ENCODE results near the gene PEA15. TPM values are rescaled to one million over a fixed set of nuclear protein-coding genes. Genes with fewer than 3 reads are reported as not detected.

Gene PEA15
- total RNA-seq, 2 experiments from 2014 or later: 22.3 to 30.5 TPM

DNA sequence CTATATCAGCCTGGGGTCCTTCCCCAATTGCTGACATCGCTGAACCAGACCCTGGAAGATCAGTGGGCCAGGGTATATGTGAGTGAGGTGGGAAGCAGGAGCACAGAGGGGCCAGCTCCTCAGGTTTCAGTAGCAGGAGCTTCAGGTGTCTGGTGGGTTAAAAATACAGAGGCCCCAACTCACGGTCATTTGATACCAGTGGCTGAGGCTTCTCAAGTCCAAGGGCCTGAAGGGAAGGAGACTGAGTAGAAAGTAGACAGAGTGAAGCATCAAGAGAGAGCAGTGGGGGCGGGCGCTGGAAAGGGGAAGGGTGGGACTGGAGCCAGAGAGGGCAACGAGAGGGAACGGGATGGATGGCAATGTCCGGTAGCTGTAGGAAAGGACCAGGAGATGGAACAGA is 16.8 kb upstream of the PEA15 start:
- no peaks in the 10 kb centered on the region for H3K9me2 ChIP-seq (ENCODE audit: insufficient read depth, low read length)
- H3K36me3 ChIP-seq (ENCODE audit: insufficient read depth, low read length): no peaks in the 10 kb centered on the region
- ChIA-PET CTCF (ENCODE audit: unreplicated experiment) (no interaction called here), POLR2A (interaction anchor here (0.6 to 0.7 kb wide), 2 partner anchors 209 to 452 kb away, joined by 3 to 5 read pairs; no protein-coding TSS in a partner anchor)
- H3K4me3 ChIP-seq (ENCODE audit: low read depth, low read length, poor library complexity, severe bottlenecking): no peak overlapping the region
- H3K4me1 ChIP-seq (ENCODE audit: insufficient read depth, low read length, poor library complexity, severe bottlenecking): peaks cover 5% of the 10 kb centered on the region
- no peaks in the 10 kb centered on the region for H3K9me3 ChIP-seq (ENCODE audit: low read length)
- H3K4me2 ChIP-seq (ENCODE audit: low read length): no peak overlapping the region
- no peak overlapping the region for H3K27ac ChIP-seq (ENCODE audit: low read depth, low read length, poor library complexity, severe bottlenecking)
- no peaks in the 10 kb centered on the region for H4K20me1 ChIP-seq (ENCODE audit: insufficient read depth, low read length)
- H2AFZ ChIP-seq (ENCODE audit: low read length): no peak overlapping the region
- no peak for TF ChIP-seq EZH2phosphoT487 (IDR thresholded peaks at IDR 0.05; ENCODE audit: borderline replicate concordance, low read depth, low read length)
- TF ChIP-seq, protein P1, sequence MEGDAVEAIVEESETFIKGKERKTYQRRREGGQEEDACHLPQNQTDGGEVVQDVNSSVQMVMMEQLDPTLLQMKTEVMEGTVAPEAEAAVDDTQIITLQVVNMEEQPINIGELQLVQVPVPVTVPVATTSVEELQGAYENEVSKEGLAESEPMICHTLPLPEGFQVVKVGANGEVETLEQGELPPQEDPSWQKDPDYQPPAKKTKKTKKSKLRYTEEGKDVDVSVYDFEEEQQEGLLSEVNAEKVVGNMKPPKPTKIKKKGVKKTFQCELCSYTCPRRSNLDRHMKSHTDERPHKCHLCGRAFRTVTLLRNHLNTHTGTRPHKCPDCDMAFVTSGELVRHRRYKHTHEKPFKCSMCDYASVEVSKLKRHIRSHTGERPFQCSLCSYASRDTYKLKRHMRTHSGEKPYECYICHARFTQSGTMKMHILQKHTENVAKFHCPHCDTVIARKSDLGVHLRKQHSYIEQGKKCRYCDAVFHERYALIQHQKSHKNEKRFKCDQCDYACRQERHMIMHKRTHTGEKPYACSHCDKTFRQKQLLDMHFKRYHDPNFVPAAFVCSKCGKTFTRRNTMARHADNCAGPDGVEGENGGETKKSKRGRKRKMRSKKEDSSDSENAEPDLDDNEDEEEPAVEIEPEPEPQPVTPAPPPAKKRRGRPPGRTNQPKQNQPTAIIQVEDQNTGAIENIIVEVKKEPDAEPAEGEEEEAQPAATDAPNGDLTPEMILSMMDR (conservative IDR thresholded peaks at IDR 0.05; ENCODE audit: low read length): no peak
- no TSS peak for BruUV-seq (replicated peaks)
- no peaks in the 10 kb centered on the region for H3K79me2 ChIP-seq (ENCODE audit: insufficient read depth, low read depth, low read length)
- no peak for DNase-seq (ENCODE audit: low spot score)
- intact Hi-C loops (cut with micrococcal nuclease; ENCODE audit: unreplicated experiment): no loop called here

DNA sequence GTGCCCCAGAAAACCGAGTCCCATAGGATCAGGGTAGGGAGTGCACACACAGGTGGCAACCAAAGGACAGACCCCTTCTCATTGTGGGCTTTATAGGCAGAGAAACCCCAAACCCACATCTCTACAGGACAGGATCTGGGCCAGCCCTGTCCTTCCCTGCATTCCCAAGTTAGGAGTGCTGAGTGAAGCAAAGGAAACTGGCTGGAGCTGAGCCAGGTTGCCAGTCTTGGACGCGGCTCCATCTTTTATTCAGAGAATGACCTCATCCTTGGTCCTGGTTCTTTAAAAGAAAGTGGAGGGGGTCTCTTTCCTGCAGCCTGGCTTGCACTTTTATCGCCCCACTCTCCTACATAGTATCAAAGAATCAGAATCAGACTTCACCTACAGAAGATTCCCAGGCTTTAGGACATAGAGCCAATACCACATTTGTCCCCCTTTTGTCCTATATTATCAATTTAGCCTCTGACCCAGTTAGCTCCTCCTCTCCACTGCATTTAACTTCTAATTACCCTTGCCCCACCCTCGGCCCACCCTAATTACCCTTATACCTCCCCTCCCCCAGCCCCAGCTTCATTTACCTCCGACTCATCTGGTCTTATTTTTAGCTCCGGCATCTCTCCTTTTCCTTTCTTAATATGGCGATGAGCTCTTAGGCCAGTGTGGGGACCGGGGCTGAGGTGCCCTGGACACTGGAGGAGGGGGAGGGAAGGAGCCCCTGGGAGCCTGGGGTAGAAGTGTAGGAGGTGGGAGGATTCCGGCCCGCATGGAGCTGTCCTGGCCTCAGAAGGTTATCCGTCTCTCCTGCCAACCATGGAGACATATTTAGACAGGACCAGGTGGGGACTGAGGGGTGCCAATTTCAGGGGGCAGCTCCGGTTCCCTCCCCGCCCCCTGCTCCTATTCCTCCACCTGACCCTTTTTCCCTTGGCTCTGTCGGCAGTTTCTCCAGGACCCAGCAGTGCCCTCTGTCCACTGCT is 15.2 kb upstream of the PEA15 start, which contains the start of gene CASQ1:
Gene CASQ1 (plus strand): TSS at position 927 of the 977 bp plus-strand sequence. CDS start 177 bp downstream, outside the sequence.
- BruUV-seq (replicated peaks): no TSS peak
- intact Hi-C loops (cut with micrococcal nuclease; ENCODE audit: unreplicated experiment): no loop called here

More for the DNA sequence above, 15.2 kb upstream of the PEA15 start, which contains the start of gene CASQ1:
- POLR2A ChIA-PET: interaction anchor here (0.6 to 1.2 kb wide), 4 partner anchors 13 to 1307 kb away, joined by 3 read pairs; no protein-coding TSS in a partner anchor
- no peak within 1 kb of the TSS for H3K27ac ChIP-seq (ENCODE audit: low read depth, low read length, poor library complexity, severe bottlenecking)
- DNase-seq (ENCODE audit: low spot score): no peak
- H3K4me1 ChIP-seq (ENCODE audit: insufficient read depth, low read length, poor library complexity, severe bottlenecking): peaks cover 7% of the 10 kb centered on the region
- no peaks in the 10 kb centered on the region for H3K9me2 ChIP-seq (ENCODE audit: insufficient read depth, low read length)
- H3K4me3 ChIP-seq (ENCODE audit: low read depth, low read length, poor library complexity, severe bottlenecking): no peak within 1 kb of the TSS
- H3K4me2 ChIP-seq (ENCODE audit: low read length): no peak within 1 kb of the TSS
- CTCF ChIA-PET (ENCODE audit: unreplicated experiment): interaction anchor here (0.6 kb wide), 1 partner anchor 187 kb away, joined by 3 read pairs; no protein-coding TSS in a partner anchor
- H4K20me1 ChIP-seq (ENCODE audit: insufficient read depth, low read length): no peaks in the 10 kb centered on the region
- H3K36me3 ChIP-seq (ENCODE audit: insufficient read depth, low read length): no peaks in the 10 kb centered on the region
- no peaks in the 10 kb centered on the region for H3K9me3 ChIP-seq (ENCODE audit: low read length)
- no peaks in the 10 kb centered on the region for H3K79me2 ChIP-seq (ENCODE audit: insufficient read depth, low read depth, low read length)
- no peak within 1 kb of the TSS for H2AFZ ChIP-seq (ENCODE audit: low read length)
- no peak for TF ChIP-seq EZH2phosphoT487 (IDR thresholded peaks at IDR 0.05; ENCODE audit: borderline replicate concordance, low read depth, low read length)
- TF ChIP-seq, protein P1 (conservative IDR thresholded peaks at IDR 0.05; ENCODE audit: low read length): no peak
